H9 (cell line): Measurements from ENCODE around the gene MRPS30. TPM values are rescaled to one million over a fixed set of nuclear protein-coding genes. Genes with fewer than 3 reads are reported as not detected.
"Not testable (repeated sequence)": the region's sequence is repeated elsewhere in the genome, so short reads cannot be mapped to it uniquely, and the experiment has no call there.

Experiments
- DNase-seq: peaks from one replicate; pipeline ENCODE4 v3.0.0-alpha.2; 2017
- H2AFZ ChIP-seq: one replicate; pipeline ENCODE4 v1.6.1; 2013; ENCODE audit warnings: mild to moderate bottlenecking, low read length, control low read depth, moderate library complexity
- H2AK5ac ChIP-seq: 2 replicates; pipeline ENCODE4 v1.6.1; 2013; ENCODE audit warnings: low read length, control low read depth, mixed read lengths; ENCODE audit not compliant: insufficient read length
- H2BK120ac ChIP-seq: one replicate; pipeline ENCODE4 v1.6.1; 2013; ENCODE audit warnings: low read depth, mild to moderate bottlenecking, low read length, control low read depth, inconsistent platforms; ENCODE audit not compliant: poor library complexity, severe bottlenecking
- H2BK12ac ChIP-seq: 2 replicates; pipeline ENCODE4 v1.6.1; 2013; ENCODE audit warnings: low read length, control low read depth, mixed read lengths, low read depth; ENCODE audit not compliant: insufficient read length
- H2BK15ac ChIP-seq: 2 replicates; pipeline ENCODE4 v1.6.1; 2013; ENCODE audit warnings: low read depth, low read length, control low read depth
- H2BK20ac ChIP-seq: one replicate; pipeline ENCODE4 v1.6.1; 2013; ENCODE audit warnings: low read depth, mild to moderate bottlenecking, low read length, control low read depth, inconsistent platforms; ENCODE audit not compliant: poor library complexity, severe bottlenecking
- H2BK5ac ChIP-seq: 2 replicates; pipeline ENCODE4 v1.6.1; 2013; ENCODE audit warnings: low read length, control low read depth, mixed read lengths; ENCODE audit not compliant: insufficient read length
- H3K14ac ChIP-seq: 2 replicates; pipeline ENCODE4 v1.6.1; 2013; ENCODE audit warnings: low read length, control low read depth; ENCODE audit not compliant: insufficient read depth
- H3K18ac ChIP-seq: 2 replicates; pipeline ENCODE4 v1.6.1; 2013; ENCODE audit warnings: low read depth, mild to moderate bottlenecking, mixed read lengths, low read length, control low read depth; ENCODE audit not compliant: insufficient read length
- H3K23ac ChIP-seq: 2 replicates; pipeline ENCODE4 v1.6.1; 2013; ENCODE audit warnings: low read length, control low read depth, mixed read lengths, low read depth; ENCODE audit not compliant: insufficient read length
- H3K23me2 ChIP-seq: 2 replicates; pipeline ENCODE4 v1.6.1; 2013; ENCODE audit warnings: low read depth, mild to moderate bottlenecking, mixed read lengths, low read length, control low read depth; ENCODE audit not compliant: insufficient read length, poor library complexity, severe bottlenecking
- H3K27ac ChIP-seq: 2 replicates; pipeline ENCODE4 v1.5.1; 2013; ENCODE audit warnings: low read length, control low read depth, mixed read lengths, low read depth; ENCODE audit not compliant: insufficient read length
- H3K27me3 ChIP-seq: 2 replicates; pipeline ENCODE4 v1.6.1; 2013; ENCODE audit warnings: low read length, control low read depth, inconsistent platforms; ENCODE audit not compliant: insufficient read depth
- H3K4ac ChIP-seq: 2 replicates; pipeline ENCODE4 v1.6.1; 2013; ENCODE audit warnings: low read depth, mild to moderate bottlenecking, control low read depth, inconsistent platforms, low read length, moderate library complexity
- H3K4me1 ChIP-seq: 2 replicates; pipeline ENCODE4 v1.6.1; 2013; ENCODE audit warnings: low read length, control low read depth, inconsistent platforms; ENCODE audit not compliant: insufficient read depth
- H3K4me2 ChIP-seq: 2 replicates; pipeline ENCODE4 v1.6.1; 2013; ENCODE audit warnings: low read length, control low read depth, mixed read lengths; ENCODE audit not compliant: insufficient read length, insufficient read depth
- H3K56ac ChIP-seq: 2 replicates; pipeline ENCODE4 v1.6.1; 2013; ENCODE audit warnings: low read depth, mild to moderate bottlenecking, mixed read lengths, low read length, control low read depth; ENCODE audit not compliant: insufficient read length
- H3K79me1 ChIP-seq: 2 replicates; pipeline ENCODE4 v1.6.1; 2013; ENCODE audit warnings: low read depth, mild to moderate bottlenecking, moderate library complexity, low read length, control low read depth, inconsistent platforms; ENCODE audit not compliant: insufficient read depth, poor library complexity, severe bottlenecking
- H3K79me2 ChIP-seq: 2 replicates; pipeline ENCODE4 v1.6.1; 2013; ENCODE audit warnings: low read length, control low read depth, inconsistent platforms; ENCODE audit not compliant: insufficient read depth
- H3K9ac ChIP-seq: 2 replicates; pipeline ENCODE4 v1.6.1; 2013; ENCODE audit warnings: low read length, control low read depth, mixed read lengths; ENCODE audit not compliant: insufficient read length; ENCODE audit errors: extremely low read depth
- H3K9me3 ChIP-seq: one replicate; pipeline ENCODE4 v1.6.1; 2013; ENCODE audit warnings: low read depth, low read length, inconsistent platforms; ENCODE audit not compliant: control insufficient read depth
- H3T11ph ChIP-seq: one replicate; pipeline ENCODE4 v1.6.1; 2013; ENCODE audit warnings: mild to moderate bottlenecking, low read length, control low read depth, inconsistent platforms
- H4K20me1 ChIP-seq: one replicate; pipeline ENCODE4 v1.6.1; 2013; ENCODE audit not compliant: control insufficient read depth, insufficient read length, insufficient read depth
- H4K5ac ChIP-seq: 2 replicates; pipeline ENCODE4 v1.6.1; 2013; ENCODE audit warnings: low read depth, mild to moderate bottlenecking, mixed read lengths, low read length, control low read depth; ENCODE audit not compliant: insufficient read length
- H4K8ac ChIP-seq: replicated peaks from 2 replicates; pipeline ENCODE4 v1.6.1; 2013; ENCODE audit warnings: low read length, control low read depth, mixed read lengths, low read depth; ENCODE audit not compliant: insufficient read length
- H4K91ac ChIP-seq: 2 replicates; pipeline ENCODE4 v1.6.1; 2013; ENCODE audit warnings: low read depth, mild to moderate bottlenecking, moderate library complexity, mixed read lengths, low read length, control low read depth; ENCODE audit not compliant: insufficient read length
- H3K27ac Mint-ChIP-seq, 3 experiments: 2 replicates in 2 of 3; 3 replicates in 1 of 3; pipeline ENCODE4 v1.8.0; 2020 to 2021; ENCODE audit warnings: mixed read lengths in 3 of 3, mild to moderate bottlenecking in 1 of 3, moderate library complexity in 1 of 3
- H3K27me3 Mint-ChIP-seq: 2 replicates; pipeline ENCODE4 v1.8.0; 2021; ENCODE audit warnings: low read depth, mild to moderate bottlenecking, moderate library complexity, mixed read lengths
- H3K36me3 Mint-ChIP-seq, 3 experiments: 2 replicates in 2 of 3; 3 replicates in 1 of 3; pipeline ENCODE4 v1.8.0; 2020 to 2021; ENCODE audit warnings: low read depth in 3 of 3, mixed read lengths in 3 of 3; ENCODE audit not compliant: insufficient read depth in 1 of 3
- H3K4me1 Mint-ChIP-seq, 2 experiments: 2 replicates each; pipeline ENCODE4 v1.8.0; 2020; ENCODE audit warnings: mixed read lengths in 2 of 2
- H3K4me3 Mint-ChIP-seq, 2 experiments: 2 replicates in 1 of 2; 3 replicates in 1 of 2; pipeline ENCODE4 v1.8.0; 2020 to 2021; ENCODE audit warnings: mild to moderate bottlenecking in 2 of 2, mixed read lengths in 2 of 2, moderate library complexity in 1 of 2
- H3K9me3 Mint-ChIP-seq, 2 experiments: 2 replicates in 1 of 2; 3 replicates in 1 of 2; pipeline ENCODE4 v1.8.0; 2020; ENCODE audit warnings: mild to moderate bottlenecking in 2 of 2, mixed read lengths in 2 of 2, moderate library complexity in 1 of 2
- CTCF ChIP-seq: fragments of 200-600 bp; sonication (generic); conservative IDR thresholded peaks from 3 replicates; pipeline ENCODE4 v1.8.0; 2021; ENCODE audit warnings: antibody characterized with exemption, mild to moderate bottlenecking
- WGBS: extraction: QIAGEN DNeasy Blood & Tissue Kit; methylation state at CpG from one replicate; pipeline ENCODE4 v1.1.7; 2013; ENCODE audit warnings: missing lambda C conversion rate, low lambda C conversion rate, mixed read lengths; ENCODE audit not compliant: insufficient read length; ENCODE audit errors: extremely low coverage; 5-methylcytosine and 5-hydroxymethylcytosine counted together
- total RNA-seq: library from RNA; stranded (reverse); gene quantifications from 2 replicates; pipeline ENCODE4 v1.2.1, GENCODE V29; 2021

Gene MRPS30
- total RNA-seq, 1 experiment from 2014 or later: 76.3 TPM

GRCh38 chr5:44770780-44771717, 37.7 kb upstream of the MRPS30 start:
- no peaks in the 10 kb centered on the region for H3K36me3 Mint-ChIP-seq
- no peak overlapping the region for H2AFZ ChIP-seq
- no peaks in the 10 kb centered on the region for H3K27me3 Mint-ChIP-seq
- no peak overlapping the region for H3K4me2 ChIP-seq
- H3K14ac ChIP-seq: no peak overlapping the region
- no peaks in the 10 kb centered on the region for H3K79me1 ChIP-seq
- H2BK20ac ChIP-seq: no peak overlapping the region
- no peak overlapping the region for H2BK12ac ChIP-seq
- H3K4me1 ChIP-seq: no peaks in the 10 kb centered on the region
- H3K18ac ChIP-seq: no peak overlapping the region
- H3K4me1 Mint-ChIP-seq: no peaks in the 10 kb centered on the region
- no peaks in the 10 kb centered on the region for H3K79me2 ChIP-seq
- no peak for DNase-seq
- no peak overlapping the region for H4K91ac ChIP-seq
- H3K4ac ChIP-seq: no peak overlapping the region
- H3K27me3 ChIP-seq: no peaks in the 10 kb centered on the region
- H2BK120ac ChIP-seq: no peak overlapping the region
- H3K23me2 ChIP-seq: no peaks in the 10 kb centered on the region
- WGBS: no CpG with 5 or more reads among the region's 6 CpGs
- no peak overlapping the region for H3T11ph ChIP-seq
- no peak overlapping the region for H2BK5ac ChIP-seq
- no peaks in the 10 kb centered on the region for H3K9me3 Mint-ChIP-seq
- TF ChIP-seq CTCF: no peak
- H4K8ac ChIP-seq: no peak overlapping the region
- no peaks in the 10 kb centered on the region for H4K20me1 ChIP-seq
- no peak overlapping the region for H3K23ac ChIP-seq
- no peak overlapping the region for H3K56ac ChIP-seq
- no peaks in the 10 kb centered on the region for H3K9me3 ChIP-seq
- H3K4me3 Mint-ChIP-seq: no peak overlapping the region
- no peak overlapping the region for H3K27ac ChIP-seq
- H4K5ac ChIP-seq: no peak overlapping the region
- no peak overlapping the region for H2AK5ac ChIP-seq
- no peak overlapping the region for H3K27ac Mint-ChIP-seq
- no peak overlapping the region for H3K9ac ChIP-seq
- H2BK15ac ChIP-seq: no peak overlapping the region

GRCh38 chr5:44772397-44772796, 36.4 kb upstream of the MRPS30 start:
- not testable (repeated sequence) for H3K23ac ChIP-seq, H2BK12ac ChIP-seq, H2BK20ac ChIP-seq, H4K5ac ChIP-seq, H3K27ac ChIP-seq, H4K8ac ChIP-seq, H3T11ph ChIP-seq, H3K36me3 Mint-ChIP-seq, H3K9me3 Mint-ChIP-seq, H3K79me2 ChIP-seq, H3K14ac ChIP-seq, H3K27me3 ChIP-seq, H3K23me2 ChIP-seq, H3K4me1 Mint-ChIP-seq, H4K91ac ChIP-seq, H2BK15ac ChIP-seq, H4K20me1 ChIP-seq, H2AFZ ChIP-seq, H3K56ac ChIP-seq, H3K79me1 ChIP-seq, H2BK5ac ChIP-seq, H3K4me2 ChIP-seq, H3K4me3 Mint-ChIP-seq, H3K27me3 Mint-ChIP-seq, H3K18ac ChIP-seq, H3K4ac ChIP-seq, H3K9ac ChIP-seq, H2BK120ac ChIP-seq, H2AK5ac ChIP-seq, H3K4me1 ChIP-seq, DNase-seq, H3K9me3 ChIP-seq
- no CpG with 5 or more reads among the region's 11 CpGs for WGBS
- peak overlapping the region in 1 of 3 experiments; percentile 26; a peak in 1 of 7 replicates for H3K27ac Mint-ChIP-seq
